HCT116 (cell line): ENCODE measurements around the gene KIAA1143. TPM values are rescaled to one million over a fixed set of nuclear protein-coding genes. Genes with fewer than 3 reads are reported as not detected.

Experiments used
- ATAC-seq: fragments of 200-7000 bp; cut with Tn5 transposase; 2 replicates; pipeline ENCODE4 v1.9.1; 2020; ENCODE audit warnings: mild to moderate bottlenecking, moderate library complexity
- Bru-seq: library from RNA; stranded (reverse); fragments of 400-500 nt; gene quantifications from one replicate; lab custom pipeline; 2021; lab: Mats Ljungman, UMichigan
- BruChase-seq, 2 experiments: library from RNA; stranded (reverse); fragments of 400-500 nt; gene quantifications; one replicate each; lab custom pipeline; 2021; lab: Mats Ljungman, UMichigan
- BruUV-seq: library from RNA; stranded (reverse); fragments of 400-500 nt; replicated peaks from 2 replicates; lab custom pipeline; 2021; lab: Mats Ljungman, UMichigan
- CTCF ChIA-PET: fragments of 300-600 bp; sonication (Branson Sonifier 250); formaldehyde crosslinking; loops from one replicate; lab custom pipeline; 2021; ENCODE audit warnings: antibody characterized with exemption; lab: Charles Lee
- POLR2A ChIA-PET: fragments of 300-600, 350-600 bp; sonication (Branson Sonifier 250); formaldehyde crosslinking; loops from one replicate; lab custom pipeline; 2021; ENCODE audit warnings: antibody characterized with exemption; lab: Charles Lee
- RAD21 ChIA-PET, 2 experiments: fragments of 300-600 bp; sonication (Branson Sonifier 250); formaldehyde crosslinking; loops; one replicate each; lab custom pipeline; 2023; ENCODE audit warnings: low total read pairs in 2 of 2; ENCODE audit not compliant: uncharacterized antibody in 2 of 2, unreplicated experiment in 2 of 2, low non-redundant PET in 1 of 2; lab: Charles Lee
- DNase-seq: peaks from one replicate; pipeline ENCODE4 v3.0.0-alpha.2; 2010; ENCODE audit warnings: low read depth, low spot score
- H2AFZ ChIP-seq: fragments of 200-600 bp; shearing (Covaris generic), sonication (generic); 2 replicates; pipeline ENCODE4 v1.6.1; 2017; ENCODE audit warnings: low read depth, mixed run types, mixed read lengths, antibody characterized with exemption, low read length; ENCODE audit not compliant: poor library complexity, severe bottlenecking
- H3K27ac ChIP-seq: 2 replicates; pipeline ENCODE4 v1.5.1; 2012; ENCODE audit warnings: low read depth, low read length
- H3K27me3 ChIP-seq: fragments of 200-600 bp; sonication (generic); 2 replicates; pipeline ENCODE4 v1.6.1; 2016; ENCODE audit warnings: mixed run types, low read length, mixed read lengths; ENCODE audit not compliant: insufficient read depth
- H3K36me3 ChIP-seq, 2 experiments: fragments of 200-500 bp in 1 of 2; fragments of 200-600 bp in 1 of 2; sonication (Bioruptor generic) in 1 of 2; sonication (generic) in 1 of 2; 2 replicates each; pipeline versions ENCODE4 v1.5.1 to v1.6.1; 2014 to 2016; ENCODE audit warnings: low read length in 2 of 2, inconsistent platforms in 1 of 2, mixed read lengths in 1 of 2, mixed run types in 1 of 2; ENCODE audit not compliant: insufficient read depth in 2 of 2, control insufficient read depth in 1 of 2
- H3K4me1 ChIP-seq, 2 experiments: fragments of 200-600 bp in 1 of 2; sonication (generic) in 1 of 2; 2 replicates each; pipeline versions ENCODE4 v1.5.1 to v1.6.1; 2012 to 2017; ENCODE audit warnings: low read length in 2 of 2, inconsistent platforms in 1 of 2, mild to moderate bottlenecking in 1 of 2, mixed read lengths in 1 of 2, mixed run types in 1 of 2, moderate library complexity in 1 of 2; ENCODE audit not compliant: insufficient read depth in 2 of 2, control insufficient read depth in 1 of 2
- H3K4me2 ChIP-seq: fragments of 200-600 bp; sonication (generic); 2 replicates; pipeline ENCODE4 v1.6.1; 2017; ENCODE audit warnings: mixed run types, low read length, mixed read lengths
- H3K4me3 ChIP-seq, 2 experiments: fragments of 200-600 bp in 1 of 2; sonication (generic) in 1 of 2; replicated peaks in 1 of 2; 2 replicates each; pipeline ENCODE4 v1.5.1; 2011 to 2016; ENCODE audit warnings: low read length in 2 of 2, control low read depth in 1 of 2, low read depth in 1 of 2, mild to moderate bottlenecking in 1 of 2, mixed read lengths in 1 of 2, mixed run types in 1 of 2
- H3K79me2 ChIP-seq: fragments of 200-600 bp; sonication (generic); 2 replicates; pipeline ENCODE4 v1.6.1; 2017; ENCODE audit warnings: mild to moderate bottlenecking, mixed run types, low read length, moderate library complexity, mixed read lengths; ENCODE audit not compliant: insufficient read depth
- H3K9ac ChIP-seq: fragments of 200-600 bp; sonication (generic); 2 replicates; pipeline ENCODE4 v1.6.1; 2016; ENCODE audit warnings: low read length, mixed read lengths
- H3K9me2 ChIP-seq: fragments of 200-600 bp; sonication (generic), shearing (Covaris generic); 2 replicates; pipeline ENCODE4 v1.6.1; 2017; ENCODE audit warnings: mixed run types, mild to moderate bottlenecking, moderate library complexity; ENCODE audit not compliant: insufficient read depth
- H3K9me3 ChIP-seq, 2 experiments: fragments of 200-500 bp in 1 of 2; fragments of 200-600 bp in 1 of 2; sonication (Bioruptor generic) in 1 of 2; sonication (generic) in 1 of 2; 2 replicates each; pipeline ENCODE4 v1.6.1; 2014 to 2017; ENCODE audit warnings: low read length in 2 of 2, mixed read lengths in 2 of 2, inconsistent platforms in 1 of 2, low read depth in 1 of 2, mild to moderate bottlenecking in 1 of 2, mixed run types in 1 of 2, moderate library complexity in 1 of 2; ENCODE audit not compliant: control insufficient read depth in 1 of 2, insufficient read depth in 1 of 2
- H4K20me1 ChIP-seq: fragments of 200-600 bp; sonication (generic), shearing (Covaris generic); 2 replicates; pipeline ENCODE4 v1.6.1; 2017; ENCODE audit warnings: mixed run types, mild to moderate bottlenecking, moderate library complexity; ENCODE audit not compliant: insufficient read depth
- CBX3 ChIP-seq: IDR thresholded peaks from 2 replicates; pipeline ENCODE4 v1.6.1; 2012; ENCODE audit warnings: low read depth
- EGR1 ChIP-seq: IDR thresholded peaks from 2 replicates; pipeline ENCODE4 v1.6.1; 2012; ENCODE audit warnings: low read depth
- ELF1 ChIP-seq: IDR thresholded peaks from 2 replicates; pipeline ENCODE4 v1.6.1; 2012; ENCODE audit warnings: low read depth, borderline replicate concordance
- EZH2phosphoT487 ChIP-seq: fragments of 200-600 bp; IDR thresholded peaks from 2 replicates; pipeline ENCODE4 v1.6.1; 2018; ENCODE audit warnings: antibody characterized with exemption, borderline replicate concordance
- FOSL1 ChIP-seq: IDR thresholded peaks from 2 replicates; pipeline ENCODE4 v1.6.1; 2012; ENCODE audit warnings: low read depth
- POLR2A ChIP-seq: IDR thresholded peaks from 2 replicates; pipeline ENCODE4 v1.7.0; 2011; ENCODE audit warnings: borderline replicate concordance; ENCODE audit not compliant: insufficient read depth, insufficient read length; ENCODE audit errors: extremely low read depth
- RAD21 ChIP-seq: IDR thresholded peaks from 2 replicates; pipeline ENCODE4 v1.6.1; 2012; ENCODE audit warnings: low read depth, mild to moderate bottlenecking
- SIN3A ChIP-seq: IDR thresholded peaks from 2 replicates; pipeline ENCODE4 v1.6.1; 2012; ENCODE audit warnings: low read depth
- TCF7L2 ChIP-seq: IDR thresholded peaks from 2 replicates; pipeline ENCODE4 v1.7.0; 2011; ENCODE audit warnings: borderline replicate concordance, inconsistent platforms; ENCODE audit not compliant: insufficient read depth, insufficient read length; ENCODE audit errors: extremely low read depth
- YY1 ChIP-seq: IDR thresholded peaks from 2 replicates; pipeline ENCODE4 v1.6.1; 2011; ENCODE audit warnings: low read length, low read depth, moderate library complexity, mild to moderate bottlenecking; ENCODE audit not compliant: insufficient replicate concordance; ENCODE audit errors: extremely low read depth
- ZNF274 ChIP-seq: fragments of 200-500 bp; sonication (Bioruptor generic); IDR thresholded peaks from 2 replicates; pipeline ENCODE4 v1.6.1; 2014; ENCODE audit warnings: mild to moderate bottlenecking, low read depth, low read length, inconsistent platforms
- intact Hi-C: fragments of 100-400 bp; cut with micrococcal nuclease; formaldehyde crosslinking; loops from 2 replicates; pipeline ENCODE4 v1.10.0; 2022
- long read RNA-seq: library from polyadenylated mRNA; unstranded; transcript quantifications from one replicate; pipeline ENCODE4 v2.0.0, GENCODE V29; 2021; ENCODE audit not compliant: unreplicated experiment
- polyA plus RNA-seq: library from polyadenylated mRNA; unstranded; fragments of >200 nt; gene quantifications from 2 replicates; pipeline ENCODE4 v1.2.1, GENCODE V29; 2012; ENCODE audit warnings: missing spikeins
- total RNA-seq: library from RNA; stranded (reverse); gene quantifications from one replicate; pipeline ENCODE4 v1.2.1, GENCODE V29; 2021; ENCODE audit not compliant: unreplicated experiment
- TF ChIP-seq, protein P1 (sequence below): IDR thresholded peaks from 2 replicates; pipeline ENCODE4 v1.6.1; 2011; ENCODE audit warnings: mild to moderate bottlenecking, low read length, moderate library complexity; ENCODE audit not compliant: insufficient replicate concordance; ENCODE audit errors: extremely low read depth
- TF ChIP-seq, protein P2 (sequence below): IDR thresholded peaks from 2 replicates; pipeline ENCODE4 v1.6.1; 2012; ENCODE audit warnings: low read depth
- TF ChIP-seq, protein P3 (sequence below), 3 experiments: fragments of 200-600 bp in 1 of 3; sonication (generic) in 1 of 3; IDR thresholded peaks in 2 of 3; conservative IDR thresholded peaks in 1 of 3; 2 replicates each; pipeline ENCODE4 v1.5.1; 2012 to 2017; ENCODE audit warnings: low read depth in 2 of 3, low read length in 2 of 3, antibody characterized with exemption in 1 of 3, borderline replicate concordance in 1 of 3, control low read depth in 1 of 3, mild to moderate bottlenecking in 1 of 3, mixed read lengths in 1 of 3, mixed run types in 1 of 3, moderate library complexity in 1 of 3; ENCODE audit not compliant: insufficient read depth in 1 of 3
- TF ChIP-seq, protein P4 (sequence below): IDR thresholded peaks from 2 replicates; pipeline ENCODE4 v1.6.1; 2012

Gene KIAA1143
- total RNA-seq (32.2 TPM), Bru-seq, nascent RNA (percentile 84 among the genes with signal in this experiment), BruChase-seq, experiment 1, labeled RNA remaining after a 6-hour chase (percentile 95 among the genes with signal in this experiment), BruChase-seq, experiment 2, labeled RNA remaining after a 2-hour chase (percentile 87 among the genes with signal in this experiment)
- polyA plus RNA-seq: 5.1 and 8.8 TPM in 2 replicates
- long read RNA-seq, full-length matches to known transcripts: 25 of 34 reads
- long read RNA-seq, partial matches to known transcripts: 0 of 34 reads
- long read RNA-seq, other reads (novel, unspliced or antisense): 9 of 34 reads

DNA sequence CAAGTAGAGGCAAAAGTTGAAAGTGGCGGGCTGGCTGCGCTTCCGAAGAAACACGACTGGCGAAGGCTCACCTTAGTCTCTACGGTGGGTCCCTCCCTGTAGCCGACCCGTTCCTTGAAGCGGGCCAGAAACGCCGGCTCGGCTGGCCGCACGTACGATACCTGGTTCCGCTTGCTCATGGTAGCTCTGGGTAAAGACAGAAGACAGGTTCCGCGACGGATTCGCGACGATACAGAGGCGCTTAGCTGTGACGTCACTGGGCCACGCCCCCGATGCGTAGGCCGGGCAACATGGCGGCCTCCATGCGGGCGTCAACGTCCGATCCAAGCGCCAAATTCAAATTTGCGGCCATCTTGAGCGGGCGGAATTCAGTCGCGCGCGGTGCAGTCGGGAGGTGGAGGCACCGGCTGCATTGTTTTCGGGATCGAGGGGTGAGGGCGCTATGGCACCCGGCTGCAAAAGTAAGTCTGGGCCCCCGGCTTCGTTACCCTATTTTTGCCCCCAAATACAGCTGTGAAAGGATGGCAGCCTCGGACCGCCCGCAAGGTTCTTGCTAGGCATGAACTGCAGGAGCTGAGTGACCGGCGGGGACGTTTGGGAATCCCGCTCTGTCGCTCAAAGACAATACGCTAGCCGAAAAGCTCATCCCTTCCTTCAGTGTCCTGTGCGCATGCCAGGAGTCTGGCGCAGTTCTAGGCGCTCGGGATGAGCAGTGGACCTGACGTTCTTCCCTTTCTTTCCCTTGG is at the start of gene KIAA1143, which contains the start of gene KIF15:
KIAA1143 (minus strand) TSS at position 196 of the 746 bp plus-strand sequence; CDS start at position 179, 17 bp downstream.
KIF15 (plus strand) TSS at position 371 of the 746 bp plus-strand sequence; CDS start at position 443, 72 bp downstream.
- ATAC-seq (peak; percentile 89), DNase-seq (peak; percentile 92)
- H3K27me3 ChIP-seq: no peaks in the 10 kb centered on the region
- H3K4me3 ChIP-seq: peak within 1 kb of the TSS; percentile 81 to 93
- peak within 1 kb of the TSS; percentile 77 for H3K27ac ChIP-seq
- no peaks in the 10 kb centered on the region for H3K9me2 ChIP-seq
- peaks cover 0 to 42% of the 10 kb centered on the region in 2 experiments; a peak in 1 of 4 replicates for H3K36me3 ChIP-seq
- H3K4me1 ChIP-seq: peaks cover 7 to 10% of the 10 kb centered on the region in 2 experiments; a peak in 2 of 4 replicates
- no TSS peak for BruUV-seq
- peak within 1 kb of the TSS; percentile 65 for H2AFZ ChIP-seq
- peaks cover 9 to 12% of the 10 kb centered on the region in 2 experiments; a peak in 3 of 4 replicates for H3K9me3 ChIP-seq
- peak within 1 kb of the TSS; percentile 82 for H3K4me2 ChIP-seq
- ChIA-PET POLR2A (interaction anchor here (0.7 to 1.3 kb wide), 2 partner anchors 101 to 215 kb away, joined by 3 to 4 read pairs; partner anchors contain the start of genes EXOSC7 and ZDHHC3), RAD21 (no interaction called here), CTCF (interaction anchor here (1.1 kb wide), 1 partner anchor 154 kb away, joined by 3 read pairs; no protein-coding TSS in a partner anchor)
- H3K9ac ChIP-seq: peak within 1 kb of the TSS; percentile 76
- intact Hi-C loops: loop anchor here (5.0 to 10.0 kb wide), 3 partner anchors 203 to 267 kb away; no protein-coding TSS in a partner anchor
- no peaks in the 10 kb centered on the region for H4K20me1 ChIP-seq
- peaks cover 87% of the 10 kb centered on the region for H3K79me2 ChIP-seq
- peak; percentile 100 for TF ChIP-seq YY1
- peak; percentile 39 for TF ChIP-seq TCF7L2
- peak; percentile 98 for TF ChIP-seq EGR1
- TF ChIP-seq, protein P1, sequence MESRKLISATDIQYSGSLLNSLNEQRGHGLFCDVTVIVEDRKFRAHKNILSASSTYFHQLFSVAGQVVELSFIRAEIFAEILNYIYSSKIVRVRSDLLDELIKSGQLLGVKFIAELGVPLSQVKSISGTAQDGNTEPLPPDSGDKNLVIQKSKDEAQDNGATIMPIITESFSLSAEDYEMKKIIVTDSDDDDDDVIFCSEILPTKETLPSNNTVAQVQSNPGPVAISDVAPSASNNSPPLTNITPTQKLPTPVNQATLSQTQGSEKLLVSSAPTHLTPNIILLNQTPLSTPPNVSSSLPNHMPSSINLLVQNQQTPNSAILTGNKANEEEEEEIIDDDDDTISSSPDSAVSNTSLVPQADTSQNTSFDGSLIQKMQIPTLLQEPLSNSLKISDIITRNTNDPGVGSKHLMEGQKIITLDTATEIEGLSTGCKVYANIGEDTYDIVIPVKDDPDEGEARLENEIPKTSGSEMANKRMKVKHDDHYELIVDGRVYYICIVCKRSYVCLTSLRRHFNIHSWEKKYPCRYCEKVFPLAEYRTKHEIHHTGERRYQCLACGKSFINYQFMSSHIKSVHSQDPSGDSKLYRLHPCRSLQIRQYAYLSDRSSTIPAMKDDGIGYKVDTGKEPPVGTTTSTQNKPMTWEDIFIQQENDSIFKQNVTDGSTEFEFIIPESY: peak; percentile 44
- peak; percentile 99 for TF ChIP-seq SIN3A
- TF ChIP-seq, protein P2, sequence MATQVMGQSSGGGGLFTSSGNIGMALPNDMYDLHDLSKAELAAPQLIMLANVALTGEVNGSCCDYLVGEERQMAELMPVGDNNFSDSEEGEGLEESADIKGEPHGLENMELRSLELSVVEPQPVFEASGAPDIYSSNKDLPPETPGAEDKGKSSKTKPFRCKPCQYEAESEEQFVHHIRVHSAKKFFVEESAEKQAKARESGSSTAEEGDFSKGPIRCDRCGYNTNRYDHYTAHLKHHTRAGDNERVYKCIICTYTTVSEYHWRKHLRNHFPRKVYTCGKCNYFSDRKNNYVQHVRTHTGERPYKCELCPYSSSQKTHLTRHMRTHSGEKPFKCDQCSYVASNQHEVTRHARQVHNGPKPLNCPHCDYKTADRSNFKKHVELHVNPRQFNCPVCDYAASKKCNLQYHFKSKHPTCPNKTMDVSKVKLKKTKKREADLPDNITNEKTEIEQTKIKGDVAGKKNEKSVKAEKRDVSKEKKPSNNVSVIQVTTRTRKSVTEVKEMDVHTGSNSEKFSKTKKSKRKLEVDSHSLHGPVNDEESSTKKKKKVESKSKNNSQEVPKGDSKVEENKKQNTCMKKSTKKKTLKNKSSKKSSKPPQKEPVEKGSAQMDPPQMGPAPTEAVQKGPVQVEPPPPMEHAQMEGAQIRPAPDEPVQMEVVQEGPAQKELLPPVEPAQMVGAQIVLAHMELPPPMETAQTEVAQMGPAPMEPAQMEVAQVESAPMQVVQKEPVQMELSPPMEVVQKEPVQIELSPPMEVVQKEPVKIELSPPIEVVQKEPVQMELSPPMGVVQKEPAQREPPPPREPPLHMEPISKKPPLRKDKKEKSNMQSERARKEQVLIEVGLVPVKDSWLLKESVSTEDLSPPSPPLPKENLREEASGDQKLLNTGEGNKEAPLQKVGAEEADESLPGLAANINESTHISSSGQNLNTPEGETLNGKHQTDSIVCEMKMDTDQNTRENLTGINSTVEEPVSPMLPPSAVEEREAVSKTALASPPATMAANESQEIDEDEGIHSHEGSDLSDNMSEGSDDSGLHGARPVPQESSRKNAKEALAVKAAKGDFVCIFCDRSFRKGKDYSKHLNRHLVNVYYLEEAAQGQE: no peak
- TF ChIP-seq, protein P3, sequence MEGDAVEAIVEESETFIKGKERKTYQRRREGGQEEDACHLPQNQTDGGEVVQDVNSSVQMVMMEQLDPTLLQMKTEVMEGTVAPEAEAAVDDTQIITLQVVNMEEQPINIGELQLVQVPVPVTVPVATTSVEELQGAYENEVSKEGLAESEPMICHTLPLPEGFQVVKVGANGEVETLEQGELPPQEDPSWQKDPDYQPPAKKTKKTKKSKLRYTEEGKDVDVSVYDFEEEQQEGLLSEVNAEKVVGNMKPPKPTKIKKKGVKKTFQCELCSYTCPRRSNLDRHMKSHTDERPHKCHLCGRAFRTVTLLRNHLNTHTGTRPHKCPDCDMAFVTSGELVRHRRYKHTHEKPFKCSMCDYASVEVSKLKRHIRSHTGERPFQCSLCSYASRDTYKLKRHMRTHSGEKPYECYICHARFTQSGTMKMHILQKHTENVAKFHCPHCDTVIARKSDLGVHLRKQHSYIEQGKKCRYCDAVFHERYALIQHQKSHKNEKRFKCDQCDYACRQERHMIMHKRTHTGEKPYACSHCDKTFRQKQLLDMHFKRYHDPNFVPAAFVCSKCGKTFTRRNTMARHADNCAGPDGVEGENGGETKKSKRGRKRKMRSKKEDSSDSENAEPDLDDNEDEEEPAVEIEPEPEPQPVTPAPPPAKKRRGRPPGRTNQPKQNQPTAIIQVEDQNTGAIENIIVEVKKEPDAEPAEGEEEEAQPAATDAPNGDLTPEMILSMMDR (IDR thresholded peaks at IDR 0.05 in 2 of 3, conservative IDR thresholded peaks at IDR 0.05 in 1 of 3; ENCODE audit: borderline replicate concordance in 1 of 3, insufficient read depth in 1 of 3, low read depth in 2 of 3, low read length in 2 of 3): no peak
- peak; percentile 13 for TF ChIP-seq POLR2A
- no peak for TF ChIP-seq EZH2phosphoT487
- no peak for TF ChIP-seq ZNF274
- TF ChIP-seq, protein P4, sequence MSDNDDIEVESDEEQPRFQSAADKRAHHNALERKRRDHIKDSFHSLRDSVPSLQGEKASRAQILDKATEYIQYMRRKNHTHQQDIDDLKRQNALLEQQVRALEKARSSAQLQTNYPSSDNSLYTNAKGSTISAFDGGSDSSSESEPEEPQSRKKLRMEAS: peak; percentile 98
- no peak for TF ChIP-seq FOSL1
- no peak; the same call in 1 of the 2 replicates for TF ChIP-seq ELF1
- no peak for TF ChIP-seq RAD21
- peak; percentile 98 for TF ChIP-seq CBX3
